ENCODE measurements around the gene RTN4.

The RTN4 gene

GRCh38 chr2:54966165-54966832 lies 84.0 kb downstream of the RTN4 start:
- no peak for DNase-seq (ENCODE audit: low read depth)
- TF ChIP-seq CTCF (IDR thresholded peaks at IDR 0.05; ENCODE audit: low read depth, low read length, missing control alignments) = no peak
- H3K4me3 ChIP-seq (ENCODE audit: low read depth, low read length) = no peak overlapping the region

GRCh38 chr2:54965425-54965824 lies 84.8 kb downstream of the RTN4 start:
- DNase-seq (ENCODE audit: low read depth) = no peak
- no peak overlapping the region for H3K4me3 ChIP-seq (ENCODE audit: low read depth, low read length)
- no peak for TF ChIP-seq CTCF (IDR thresholded peaks at IDR 0.05; ENCODE audit: low read depth, low read length, missing control alignments)

GRCh38 chr2:54964816-54965215 lies 85.4 kb downstream of the RTN4 start:
- TF ChIP-seq CTCF (IDR thresholded peaks at IDR 0.05; ENCODE audit: low read depth, low read length, missing control alignments) = no peak
- no peak overlapping the region for H3K4me3 ChIP-seq (ENCODE audit: low read depth, low read length)
- no peak for DNase-seq (ENCODE audit: low read depth)

GRCh38 chr2:54964271-54964670 lies 86.0 kb downstream of the RTN4 start:
- no peak for TF ChIP-seq CTCF (IDR thresholded peaks at IDR 0.05; ENCODE audit: low read depth, low read length, missing control alignments)
- DNase-seq (ENCODE audit: low read depth) = no peak

GRCh38 chr2:54963476-54963875 lies 86.8 kb downstream of the RTN4 start:
- no peak for TF ChIP-seq CTCF (IDR thresholded peaks at IDR 0.05; ENCODE audit: low read depth, low read length, missing control alignments)
- DNase-seq (ENCODE audit: low read depth) = no peak
- no peak overlapping the region for H3K4me3 ChIP-seq (ENCODE audit: low read depth, low read length)

More at GRCh38 chr2:54964271-54964670, 86.0 kb downstream of the RTN4 start:
- H3K4me3 ChIP-seq (ENCODE audit: low read depth, low read length) = no peak overlapping the region

GRCh38 chr2:54962935-54963440 lies 87.3 kb downstream of the RTN4 start:
- no peak overlapping the region for H3K4me3 ChIP-seq (ENCODE audit: low read depth, low read length)
- no peak for DNase-seq (ENCODE audit: low read depth)
- no peak for TF ChIP-seq CTCF (IDR thresholded peaks at IDR 0.05; ENCODE audit: low read depth, low read length, missing control alignments)

- H3K4me3 ChIP-seq (ENCODE audit: low read depth, low read length) = no peak overlapping the region
- DNase-seq (ENCODE audit: low read depth) = no peak
- TF ChIP-seq CTCF (IDR thresholded peaks at IDR 0.05; ENCODE audit: low read depth, low read length, missing control alignments) = no peak
Measured at GRCh38 chr2:54962511-54962910, 87.7 kb downstream of the RTN4 start.

All from GM12864 (cell line).